Fibroblast of mammary gland (primary cell): Measurements from ENCODE around the gene CAVIN4.

Source experiments
- DNase-seq: peaks from one replicate; pipeline ENCODE4 v3.0.0-alpha.2; 2010; ENCODE audit warnings: low read depth
- H3K4me3 ChIP-seq: 2 replicates; pipeline ENCODE4 v1.5.1; 2011; ENCODE audit warnings: low read depth, mild to moderate bottlenecking, low read length, moderate library complexity; ENCODE audit not compliant: control insufficient read depth
- CTCF ChIP-seq: conservative IDR thresholded peaks from 2 replicates; pipeline ENCODE4 v1.5.1; 2011; ENCODE audit warnings: low read depth, low read length, inconsistent platforms; ENCODE audit not compliant: control insufficient read depth, insufficient read depth

CAVIN4 gene

GRCh38 chr9:100579665-100580064 is 1.8 kb downstream of the CAVIN4 start:
- H3K4me3 ChIP-seq = no peak overlapping the region
- no peak for DNase-seq
- TF ChIP-seq CTCF = no peak

GRCh38 chr9:100580257-100580656 is 2.4 kb downstream of the CAVIN4 start:
- no peak for TF ChIP-seq CTCF
- H3K4me3 ChIP-seq = no peak overlapping the region
- no peak for DNase-seq

- H3K4me3 ChIP-seq = no peak overlapping the region
- no peak for DNase-seq
- no peak for TF ChIP-seq CTCF
These were observed 3.2 kb downstream of the CAVIN4 start for GRCh38 chr9:100581081-100581480.

- DNase-seq = no peak
- no peak for TF ChIP-seq CTCF
- H3K4me3 ChIP-seq = no peak overlapping the region
These were observed 3.8 kb downstream of the CAVIN4 start for GRCh38 chr9:100581661-100582060.

GRCh38 chr9:100583014-100583802 is 5.3 kb downstream of the CAVIN4 start:
- DNase-seq = no peak

GRCh38 chr9:100584951-100585350 is 7.1 kb downstream of the CAVIN4 start:
- DNase-seq = no peak
- TF ChIP-seq CTCF = no peak
- H3K4me3 ChIP-seq = no peak overlapping the region

More at GRCh38 chr9:100583014-100583802, 5.3 kb downstream of the CAVIN4 start:
- no peak overlapping the region for H3K4me3 ChIP-seq
- TF ChIP-seq CTCF = no peak
